GM21381 (cell line): ENCODE measurements around the gene SLC35F6.
"Not testable (repeated sequence)": the region's sequence is repeated elsewhere in the genome, so short reads cannot be mapped to it uniquely, and the experiment has no call there.

Source experiments
- ATAC-seq: cut with Tn5 transposase; IDR thresholded peaks from one replicate; pipeline ENCODE4 v1.9.1; 2021; ENCODE audit warnings: mild to moderate bottlenecking, moderate library complexity; ENCODE audit not compliant: unreplicated experiment

The SLC35F6 gene

DNA sequence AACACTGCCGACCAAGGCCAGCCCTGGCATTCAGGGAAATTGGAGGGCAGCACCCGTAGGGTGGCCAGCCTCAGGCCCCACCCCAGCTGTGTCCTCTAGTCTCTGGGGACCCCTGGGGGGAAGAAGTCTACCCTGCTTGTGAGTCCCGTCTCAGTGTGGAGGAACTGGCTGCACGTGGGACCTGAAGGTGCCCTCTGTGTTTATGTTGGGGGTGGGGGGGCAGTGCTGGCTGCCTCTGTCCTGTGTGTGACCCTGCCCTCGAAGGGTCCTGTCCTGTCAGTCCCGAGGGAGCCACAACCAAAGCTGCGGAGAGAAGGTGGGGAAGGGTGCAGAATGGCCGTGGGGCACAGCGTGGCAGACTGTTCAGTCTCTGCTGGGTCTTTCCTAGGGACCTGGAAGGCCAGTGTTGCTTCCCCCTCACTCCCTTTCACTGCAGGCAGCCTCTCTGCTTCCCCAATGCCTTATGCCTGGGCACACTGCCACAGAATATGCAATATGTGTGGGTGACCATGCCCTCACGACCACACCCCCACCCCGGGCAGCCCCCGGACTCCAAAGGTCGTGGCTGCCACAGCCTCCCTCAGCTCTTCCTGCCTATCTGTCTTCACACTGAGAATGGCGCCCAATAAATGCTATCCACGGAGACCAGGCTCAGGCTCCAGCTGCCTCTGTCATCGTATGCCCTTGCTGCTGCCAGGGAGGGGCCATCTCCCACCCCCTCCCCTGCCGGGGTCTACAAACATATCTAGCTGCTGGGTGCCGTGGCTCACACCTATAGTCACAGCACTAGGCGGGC, 33.3 kb upstream of the SLC35F6 start:
- ATAC-seq: no peak

DNA sequence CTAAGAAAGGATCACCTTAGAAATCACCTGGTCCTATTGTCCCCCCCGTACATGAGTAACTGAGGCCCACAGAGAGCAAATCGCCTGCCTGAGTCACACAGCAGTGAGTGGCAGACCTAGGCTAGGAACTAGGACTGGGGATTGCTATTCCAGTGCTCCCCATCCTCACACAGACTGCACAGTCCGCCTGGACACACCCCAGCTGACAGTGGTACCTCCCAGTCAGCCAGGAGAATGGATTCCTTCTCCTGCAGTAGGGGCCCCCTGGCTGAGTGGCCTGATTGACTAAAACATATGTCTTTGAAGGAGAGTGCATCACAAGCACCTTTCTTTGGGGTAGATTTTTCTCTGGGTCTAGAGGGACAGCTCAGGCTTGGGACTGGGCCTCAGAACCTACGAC, 32.4 kb upstream of the SLC35F6 start:
- no peak for ATAC-seq

DNA sequence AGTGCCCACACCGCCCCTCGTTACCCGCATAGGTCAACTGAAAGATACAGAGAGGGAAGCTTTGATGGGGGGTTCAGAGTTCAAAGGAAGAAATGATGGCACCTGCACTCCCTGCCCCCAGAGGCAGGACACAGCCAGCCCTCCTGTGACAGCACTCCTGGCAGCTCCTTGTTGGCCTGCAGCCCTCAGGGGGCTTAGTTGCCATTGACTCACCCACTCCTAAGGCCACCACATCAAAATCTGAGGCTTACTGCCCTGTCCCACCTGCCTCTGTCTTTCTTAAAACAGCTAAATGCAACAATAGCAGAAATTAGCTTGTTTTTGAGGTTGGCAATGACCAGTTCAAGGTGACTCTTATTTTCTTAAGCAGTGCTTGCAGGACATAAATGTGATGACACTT, 31.6 kb upstream of the SLC35F6 start:
- no peak for ATAC-seq

DNA sequence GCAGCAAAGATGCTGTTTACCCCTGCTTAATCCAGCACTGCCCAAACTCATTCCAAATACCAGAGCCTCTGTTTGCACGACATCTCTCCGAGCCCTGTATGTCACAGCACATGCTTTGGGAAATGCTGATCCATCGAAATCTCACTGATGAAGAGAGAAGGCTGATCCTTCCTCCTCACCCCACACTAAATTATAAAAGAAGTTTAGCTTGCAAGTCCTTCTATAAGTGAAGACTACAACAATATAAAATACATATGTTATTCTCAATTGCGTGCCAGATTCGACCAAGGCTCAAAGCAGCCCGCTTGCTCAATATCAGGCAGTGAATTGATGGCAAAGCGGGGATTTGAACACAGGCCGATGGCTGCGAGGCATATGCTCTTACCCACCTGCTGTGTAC, 30.7 kb upstream of the SLC35F6 start:
- no peak for ATAC-seq

DNA sequence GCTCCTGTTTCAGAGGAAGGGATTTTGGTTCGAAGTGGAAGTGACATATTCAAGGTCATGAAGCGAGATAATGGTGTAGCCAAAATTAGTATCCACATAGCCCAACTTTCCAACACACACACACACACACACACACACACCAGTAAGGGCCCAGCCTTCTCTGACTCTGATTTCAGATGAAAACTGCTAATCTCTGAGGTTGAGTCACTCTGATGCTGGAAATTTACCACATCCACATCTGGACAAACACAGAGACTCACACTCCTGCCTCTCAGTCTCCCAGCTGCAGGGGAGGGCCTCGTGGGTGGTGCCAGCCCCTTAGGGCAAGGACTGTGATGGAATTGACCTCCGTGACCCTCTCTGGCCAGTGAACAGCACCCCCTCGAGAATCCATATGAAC, 29.0 kb upstream of the SLC35F6 start:
- no peak for ATAC-seq

DNA sequence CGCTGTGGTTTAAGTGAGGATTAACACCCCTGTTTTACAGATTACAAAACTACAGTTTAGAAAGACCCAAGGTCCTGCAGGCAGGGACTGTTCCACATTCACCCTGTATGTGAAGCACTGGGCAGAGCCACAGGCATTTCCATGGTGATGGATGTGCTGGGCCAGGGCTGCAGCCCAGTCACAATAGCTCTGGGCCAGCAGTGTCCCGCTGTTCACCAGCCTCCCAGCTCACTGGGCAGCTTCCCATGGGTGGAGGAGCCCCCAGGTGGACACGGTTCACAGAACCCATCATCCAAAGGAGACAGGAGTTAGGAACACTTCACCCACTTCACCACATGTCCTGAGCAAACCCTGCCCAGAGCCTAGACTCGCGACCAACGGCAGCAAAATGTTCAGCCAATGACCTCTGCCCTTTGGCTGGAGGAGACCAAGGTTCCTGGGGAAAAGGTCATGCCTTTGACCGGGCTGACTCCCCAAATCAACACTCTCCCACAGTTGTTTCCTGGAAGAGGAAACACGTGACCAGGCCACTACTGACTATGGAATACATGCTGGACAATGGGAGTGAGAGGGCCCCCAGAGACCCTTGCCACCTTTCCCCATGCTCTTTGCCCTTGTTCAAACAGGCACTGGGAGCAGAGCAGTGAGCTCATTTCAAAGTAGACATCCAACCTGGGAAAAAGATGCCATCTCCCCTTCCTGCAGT, 28.0 kb upstream of the SLC35F6 start:
- ATAC-seq: no peak

DNA sequence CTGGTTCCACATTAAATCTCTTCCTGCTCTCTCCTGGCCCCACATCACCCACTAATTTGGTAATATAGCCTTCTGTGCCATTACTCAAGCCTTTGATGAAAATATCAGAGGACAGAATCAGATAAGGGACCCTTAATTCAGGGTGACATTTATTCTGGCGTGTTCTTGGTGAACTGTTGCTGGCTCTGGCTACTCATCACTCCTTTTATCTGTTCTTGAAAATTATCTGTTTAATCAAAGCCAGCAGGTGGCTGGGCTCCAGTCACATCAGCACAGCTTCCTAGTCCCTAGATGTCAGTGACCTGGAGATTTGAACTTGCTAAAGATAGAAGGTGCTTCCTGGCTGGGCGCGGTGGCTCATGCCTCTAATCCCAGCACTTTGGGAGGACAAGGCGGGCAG, 26.9 kb upstream of the SLC35F6 start:
- no peak for ATAC-seq

DNA sequence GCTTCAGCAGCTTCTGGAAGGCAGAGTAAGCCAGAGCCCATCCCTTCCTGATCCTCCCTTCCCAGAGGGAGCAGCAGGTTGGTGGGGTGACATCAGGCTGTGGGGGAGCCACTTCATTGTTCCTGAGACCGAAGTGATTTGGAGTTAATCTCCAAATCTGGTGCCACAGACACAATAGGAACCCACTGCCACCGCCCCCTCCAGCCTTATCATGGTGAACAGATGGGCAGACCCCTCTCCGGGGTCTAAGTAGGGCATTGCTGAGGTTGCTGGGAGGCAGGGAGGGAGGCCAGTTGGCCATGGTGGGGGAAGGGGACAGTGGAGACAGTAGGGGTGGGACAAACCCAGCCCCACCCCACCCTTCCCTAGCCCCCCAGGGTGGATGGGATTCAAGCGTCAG, 25.6 kb upstream of the SLC35F6 start:
- ATAC-seq: no peak

DNA sequence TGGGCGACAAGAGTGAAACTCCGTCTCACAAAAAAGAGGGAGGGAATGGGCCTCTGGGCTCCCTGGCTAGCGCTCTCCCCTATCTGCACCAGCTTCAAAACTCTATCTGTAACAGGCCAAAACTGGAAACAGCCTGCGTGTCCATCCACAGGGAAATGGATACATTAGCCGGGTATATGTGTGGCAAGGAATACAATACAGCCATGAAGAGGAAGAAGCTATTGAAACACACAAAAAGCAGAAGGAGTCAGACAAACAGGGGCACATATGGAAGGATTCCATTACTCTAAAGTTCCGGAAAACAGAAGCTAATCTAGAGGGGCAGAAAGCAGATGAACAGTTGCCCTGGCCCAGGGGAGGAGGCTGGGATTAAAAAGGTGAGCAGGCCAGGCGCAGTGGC, 24.6 kb upstream of the SLC35F6 start:
- ATAC-seq: no peak

DNA sequence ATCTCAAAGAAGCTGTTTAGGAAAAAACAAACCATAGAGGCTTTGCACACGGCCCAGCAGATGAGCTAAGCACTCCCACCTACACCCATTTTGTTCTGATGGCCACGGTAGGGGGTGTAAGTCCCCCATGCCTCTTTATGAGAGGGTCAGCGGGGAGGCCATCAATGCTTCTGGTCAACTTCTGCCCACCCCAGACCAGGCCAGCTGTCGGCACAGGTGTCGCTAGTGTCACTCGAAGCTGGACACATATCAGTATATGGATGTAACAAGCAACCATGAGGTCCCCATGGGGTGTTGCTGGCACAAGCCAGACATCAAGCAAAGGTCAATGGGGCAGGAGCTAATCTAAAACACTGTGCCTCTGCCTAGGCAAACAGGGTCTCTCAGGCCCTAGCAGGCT, 23.7 kb upstream of the SLC35F6 start:
- ATAC-seq: no peak

DNA sequence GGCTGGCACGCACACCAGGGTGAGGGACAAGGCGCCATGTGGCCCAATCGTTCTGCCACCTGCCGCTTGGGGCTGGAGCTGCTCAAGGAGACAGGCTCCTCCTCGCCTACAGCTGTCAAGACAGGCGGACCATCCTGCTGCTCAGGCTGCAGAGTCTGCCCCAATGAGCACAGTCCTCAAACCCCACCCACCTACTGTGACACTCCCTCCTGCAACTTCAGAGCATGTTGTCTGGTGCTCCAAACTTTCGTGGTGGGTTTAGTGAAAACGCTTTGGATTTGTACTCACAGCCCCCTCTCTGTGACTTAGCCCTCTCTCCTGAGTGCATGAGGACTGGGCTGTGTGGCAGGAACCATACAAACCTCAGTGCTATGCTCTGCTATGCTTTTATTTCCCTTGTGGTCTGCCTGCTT, 23.2 kb upstream of the SLC35F6 start:
- no peak for ATAC-seq

DNA sequence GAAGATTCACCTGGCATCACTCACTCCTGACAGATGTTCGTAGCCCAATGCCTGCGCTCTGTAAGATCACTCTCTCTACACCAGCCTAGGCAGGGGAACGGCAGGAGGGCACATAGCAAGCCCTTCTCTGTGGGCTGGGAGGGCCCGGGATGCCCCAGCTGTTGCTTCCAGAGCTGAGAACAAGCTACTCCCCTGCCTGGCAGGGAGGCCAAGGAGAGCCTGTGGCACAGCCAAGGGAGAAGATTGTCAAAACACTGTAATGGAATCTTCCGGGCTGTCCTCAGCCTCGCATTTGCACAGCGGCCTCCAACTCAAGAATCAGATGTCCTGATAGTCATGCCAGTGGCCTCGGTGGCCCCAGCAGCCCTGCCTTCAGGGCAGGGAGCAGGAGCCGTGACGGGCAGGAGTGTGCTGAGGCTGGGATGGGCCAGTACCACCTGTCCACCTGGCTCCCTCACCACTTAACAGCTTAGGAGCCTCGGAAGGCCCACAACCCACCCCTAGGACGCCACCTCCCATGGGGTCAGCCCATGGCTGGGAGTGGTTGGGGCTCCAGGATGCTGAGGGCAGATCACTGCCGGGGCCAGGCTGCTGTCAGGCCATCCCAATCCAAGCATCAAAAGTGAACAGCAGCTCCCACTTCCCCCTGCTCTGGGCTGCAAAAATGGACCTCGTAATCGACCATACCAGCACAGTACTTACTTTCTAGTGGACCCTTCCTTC, 21.9 kb upstream of the SLC35F6 start:
- no peak for ATAC-seq

DNA sequence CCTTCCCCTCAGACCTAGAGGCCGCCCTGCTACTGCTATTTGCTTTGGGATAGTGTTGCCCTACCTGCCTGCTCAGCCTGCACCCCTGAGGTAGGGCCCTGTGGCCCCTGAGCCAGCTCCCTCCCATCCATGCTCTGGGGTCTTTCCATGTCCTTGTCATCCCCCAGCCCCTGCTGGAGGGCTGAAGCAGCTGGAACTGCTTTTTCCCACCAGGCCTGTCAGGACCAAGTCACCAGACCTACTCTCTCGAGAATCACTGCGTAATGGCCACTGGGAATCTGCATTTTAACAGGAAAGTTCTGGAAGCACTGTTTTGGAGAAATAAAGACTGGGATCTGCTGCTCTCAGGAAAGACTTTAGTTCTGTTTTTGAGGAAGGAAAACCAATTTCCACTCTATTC, 20.2 kb upstream of the SLC35F6 start:
- no peak for ATAC-seq

DNA sequence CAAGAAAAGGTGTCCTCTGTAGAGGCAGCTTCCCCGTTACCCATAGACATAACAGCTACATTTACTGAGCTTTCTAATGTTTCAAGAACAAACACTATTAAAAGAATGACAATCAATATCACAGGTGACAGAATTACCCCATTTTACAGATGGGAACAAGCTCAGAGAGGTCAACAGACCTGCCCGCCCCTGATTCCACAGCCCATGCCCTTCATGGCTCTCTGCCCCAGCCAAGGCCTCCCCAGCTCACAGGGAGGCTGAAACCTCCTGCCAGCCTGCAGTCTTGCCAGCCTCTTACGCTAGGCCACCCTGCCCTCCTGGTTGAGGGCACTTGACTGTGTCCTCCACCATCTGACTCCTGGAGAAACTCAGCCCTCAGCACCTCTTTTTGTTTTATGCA, 19.1 kb upstream of the SLC35F6 start:
- no peak for ATAC-seq

DNA sequence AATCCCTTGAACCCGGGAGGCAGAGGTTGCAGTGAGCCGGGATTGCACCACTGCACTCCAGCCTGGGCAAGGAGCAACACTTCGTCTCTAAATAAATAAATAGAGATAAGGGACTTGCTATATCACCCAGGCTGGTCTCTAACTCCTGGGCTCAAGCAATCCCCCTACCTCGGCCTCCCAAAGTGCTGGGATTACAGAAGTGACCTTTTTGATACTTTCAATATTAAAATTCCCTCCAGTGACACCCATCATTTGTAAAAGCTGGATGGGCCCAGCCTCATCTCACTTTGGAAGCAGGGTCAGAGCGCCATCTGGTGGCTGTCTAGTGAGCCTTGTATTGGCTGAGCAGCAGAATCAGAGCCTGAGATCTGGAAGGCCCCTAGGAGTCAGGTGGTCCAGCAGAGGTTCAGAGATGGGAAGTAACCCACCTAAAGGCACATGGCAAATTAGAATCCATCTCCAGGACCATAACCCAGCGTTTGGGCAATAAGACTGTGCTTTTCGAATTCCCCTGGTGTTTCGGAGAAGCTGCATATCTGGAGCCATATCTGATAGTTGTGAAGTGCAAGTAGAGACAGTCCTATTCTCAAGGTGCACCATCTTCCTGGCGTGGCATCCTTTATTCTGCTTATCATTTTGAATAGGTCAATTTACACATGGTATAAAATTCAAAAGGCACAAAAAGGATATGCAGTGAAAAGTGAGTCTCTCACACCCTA, 18.3 kb upstream of the SLC35F6 start:
- peak; percentile 52 for ATAC-seq

DNA sequence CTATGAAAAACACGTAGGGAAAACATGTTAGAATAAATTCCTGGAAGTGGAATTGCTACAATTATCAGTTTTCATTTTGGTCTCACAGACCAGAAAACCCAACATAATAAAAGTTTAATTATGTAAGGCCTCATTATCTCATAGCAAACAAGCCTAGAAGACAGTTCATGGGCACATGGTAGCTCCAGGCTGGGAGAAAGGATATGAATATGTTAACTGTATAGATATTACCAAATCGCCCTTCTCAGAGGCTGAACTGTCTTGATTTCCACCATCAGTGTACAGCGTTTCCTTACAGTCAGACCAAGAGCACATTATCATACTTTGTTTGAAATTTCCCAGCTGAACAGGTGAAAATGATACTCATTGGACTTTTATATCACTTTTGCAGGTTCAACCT, 17.1 kb upstream of the SLC35F6 start:
- ATAC-seq: no peak

DNA sequence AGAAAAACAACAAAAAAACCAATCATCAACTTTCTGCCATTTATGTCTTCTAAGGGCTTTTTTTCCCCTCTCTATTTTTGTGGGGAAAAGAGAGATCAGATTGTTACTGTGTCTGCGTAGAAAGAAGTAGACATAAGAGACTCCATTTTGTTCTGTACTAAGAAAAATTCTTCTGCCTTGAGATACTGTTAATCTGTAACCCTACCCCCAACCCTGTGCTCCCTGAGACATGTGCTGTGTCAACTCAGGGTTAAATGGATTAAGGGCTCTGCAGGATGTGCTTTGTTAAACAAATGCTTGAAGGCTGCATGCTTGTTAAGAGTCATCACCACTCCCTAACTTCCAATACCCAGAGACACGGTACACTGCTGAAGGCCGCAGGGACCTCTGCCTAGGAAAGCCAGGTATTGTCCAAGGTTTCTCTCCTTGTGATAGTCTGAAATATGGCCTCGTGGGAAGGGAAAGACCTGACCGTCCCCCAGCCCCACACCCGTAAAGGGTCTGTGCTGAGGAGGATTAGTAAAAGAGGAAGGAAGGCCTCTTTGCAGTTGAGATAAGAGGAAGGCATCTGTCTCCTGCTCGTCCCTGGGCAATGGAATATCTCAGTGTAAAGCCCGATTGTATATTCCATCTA, 14.2 kb upstream of the SLC35F6 start:
- not testable (repeated sequence) for ATAC-seq

DNA sequence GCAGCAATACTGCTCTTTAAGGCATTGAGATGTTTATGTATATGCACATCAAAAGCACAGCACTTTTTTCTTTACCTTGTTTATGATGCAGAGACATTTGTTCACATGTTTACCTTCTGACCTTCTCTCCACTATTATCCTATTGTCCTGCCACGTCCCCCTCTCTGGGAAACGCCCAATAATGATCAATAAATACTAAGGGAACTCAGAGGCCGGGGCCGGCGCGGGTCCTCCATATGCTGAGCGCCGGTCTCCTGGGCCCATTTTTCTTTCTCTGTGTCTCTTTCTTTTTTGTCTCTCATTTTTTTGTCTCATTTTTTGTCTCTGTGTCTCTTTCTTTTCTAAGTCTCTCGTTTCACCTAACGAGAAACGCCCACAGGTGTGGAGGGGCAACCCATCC, 13.6 kb upstream of the SLC35F6 start:
- ATAC-seq: not testable (repeated sequence)

DNA sequence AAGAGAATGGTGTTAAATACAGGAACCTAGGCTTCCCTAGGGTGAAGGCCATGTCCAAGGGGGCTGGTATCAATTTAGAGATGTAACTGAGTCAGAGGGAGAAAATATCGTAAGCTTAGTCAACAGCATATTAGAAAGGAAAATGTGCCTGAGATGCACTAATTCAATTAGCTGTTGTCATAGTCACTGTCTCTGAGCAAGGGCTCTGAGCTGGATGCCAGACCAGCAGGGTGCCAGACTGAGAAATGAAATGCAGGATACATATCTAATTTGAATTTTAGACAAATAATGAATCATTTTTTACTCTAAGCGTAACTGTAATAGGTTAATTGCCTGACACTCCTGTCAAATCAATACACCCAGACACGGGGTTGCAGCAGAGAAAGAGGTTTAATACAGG, 11.4 kb upstream of the SLC35F6 start:
- ATAC-seq: no peak

DNA sequence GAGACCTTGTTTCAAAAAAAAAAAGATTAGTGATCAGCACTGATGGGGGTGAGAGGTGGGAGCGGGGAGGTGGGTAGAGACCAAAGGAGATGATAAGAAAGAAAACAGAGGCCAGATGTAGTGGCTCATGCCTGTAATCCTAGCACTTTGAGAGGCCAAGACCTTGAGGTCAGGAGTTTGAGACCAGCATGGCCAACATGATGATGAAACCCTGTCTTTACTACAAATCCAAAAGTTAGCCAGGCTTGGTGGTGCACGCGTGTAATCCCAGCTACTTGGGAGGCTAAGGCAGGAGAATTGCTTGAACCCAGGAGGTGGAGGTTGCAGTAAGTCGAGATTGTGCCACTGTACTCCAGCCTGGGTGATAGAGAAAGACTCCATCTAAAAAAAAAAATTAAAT, 9.5 kb upstream of the SLC35F6 start:
- no peak for ATAC-seq
